ENCODE measurements around the gene MYO3A.
"Not testable (repeated sequence)": the region's sequence is repeated elsewhere in the genome, so short reads cannot be mapped to it uniquely, and the experiment has no call there.

The MYO3A gene

GRCh38 chr10:26085549-26085948, 151.5 kb downstream of the MYO3A start:
- no peak for DNase-seq (ENCODE audit: low spot score)

GRCh38 chr10:26087666-26088065, 153.6 kb downstream of the MYO3A start:
- no peak for DNase-seq (ENCODE audit: low spot score)

GRCh38 chr10:26090026-26090425, 156.0 kb downstream of the MYO3A start:
- no peak for DNase-seq (ENCODE audit: low spot score)

GRCh38 chr10:26090762-26091161, 156.7 kb downstream of the MYO3A start:
- DNase-seq (ENCODE audit: low spot score): no peak

GRCh38 chr10:26093229-26093628, 159.2 kb downstream of the MYO3A start:
- no peak for DNase-seq (ENCODE audit: low spot score)

- DNase-seq (ENCODE audit: low spot score): no peak
Observed at GRCh38 chr10:26095781-26096180, 161.8 kb downstream of the MYO3A start.

- not testable (repeated sequence) for DNase-seq (ENCODE audit: low spot score)
Observed at GRCh38 chr10:26097549-26097948, 163.5 kb downstream of the MYO3A start.

- peak; percentile 12 for DNase-seq (ENCODE audit: low spot score)
Observed at GRCh38 chr10:26112532-26112931, 178.5 kb downstream of the MYO3A start.

- DNase-seq (ENCODE audit: low spot score): no peak
Observed at GRCh38 chr10:26138613-26139012, 204.6 kb downstream of the MYO3A start.

- DNase-seq (ENCODE audit: low spot score): no peak
Observed at GRCh38 chr10:26156019-26156418, 222.0 kb downstream of the MYO3A start.

- DNase-seq (ENCODE audit: low spot score): no peak
Observed at GRCh38 chr10:26157734-26158133, 223.7 kb downstream of the MYO3A start.

- no peak for DNase-seq (ENCODE audit: low spot score)
Observed at GRCh38 chr10:26169466-26169865, 235.4 kb downstream of the MYO3A start.

GRCh38 chr10:26172131-26172530, 238.1 kb downstream of the MYO3A start:
- DNase-seq (ENCODE audit: low spot score): no peak

GRCh38 chr10:26173837-26174236, 239.8 kb downstream of the MYO3A start:
- no peak for DNase-seq (ENCODE audit: low spot score)

GRCh38 chr10:26177341-26177740, 243.3 kb downstream of the MYO3A start:
- DNase-seq (ENCODE audit: low spot score): no peak

- DNase-seq (ENCODE audit: low spot score): no peak
Observed at GRCh38 chr10:26194275-26194674, 260.2 kb downstream of the MYO3A start.

GRCh38 chr10:26197248-26197647, 263.2 kb downstream of the MYO3A start:
- no peak for DNase-seq (ENCODE audit: low spot score)

- DNase-seq (ENCODE audit: low spot score): no peak
Observed at GRCh38 chr10:26198119-26198518, 264.1 kb downstream of the MYO3A start.

- no peak for DNase-seq (ENCODE audit: low spot score)
Observed at GRCh38 chr10:26199841-26200240, 265.8 kb downstream of the MYO3A start.

GRCh38 chr10:26205223-26205622, 271.2 kb downstream of the MYO3A start:
- no peak for DNase-seq (ENCODE audit: low spot score)

GRCh38 chr10:26211781-26212444, 277.9 kb downstream of the MYO3A start:
- DNase-seq (ENCODE audit: low spot score): no peak

- no peak for DNase-seq (ENCODE audit: low spot score)
Observed at GRCh38 chr10:26212511-26212910, 278.5 kb downstream of the MYO3A start.

GRCh38 chr10:26213157-26213800, 279.2 kb downstream of the MYO3A start:
- DNase-seq (ENCODE audit: low spot score): no peak

GRCh38 chr10:26214004-26214403, 280.0 kb downstream of the MYO3A start:
- DNase-seq (ENCODE audit: low spot score): no peak

All from AG20443 (cell line).